Liver (tissue), 9 donors: Measurements from ENCODE around the gene UBALD2. TPM values are rescaled to one million over a fixed set of nuclear protein-coding genes. Genes with fewer than 3 reads are reported as not detected.

Experiments used
- DNase-seq: peaks from one replicate; pipeline ENCODE4 v3.0.0-alpha.2; 2017; ENCODE audit warnings: low spot score
- H3K27ac ChIP-seq, 2 donors: one replicate each; pipeline ENCODE4 v1.7.0; 2013; ENCODE audit warnings: inconsistent platforms in 2 of 2, low read length in 2 of 2, control low read depth in 1 of 2, low read depth in 1 of 2, mild to moderate bottlenecking in 1 of 2
- H3K27me3 ChIP-seq, 4 donors: one replicate each; pipeline versions ENCODE4 v1.6.1 to v1.7.0; 2013; ENCODE audit warnings: low read length in 3 of 4, inconsistent platforms in 1 of 4, mild to moderate bottlenecking in 1 of 4, moderate library complexity in 1 of 4; ENCODE audit not compliant: control insufficient read depth in 4 of 4, insufficient read depth in 4 of 4
- H3K36me3 ChIP-seq, 4 donors: one replicate each; pipeline versions ENCODE4 v1.6.1 to v1.7.0; 2013; ENCODE audit warnings: low read length in 3 of 4, mild to moderate bottlenecking in 3 of 4, low read depth in 1 of 4, moderate library complexity in 1 of 4; ENCODE audit not compliant: control insufficient read depth in 4 of 4, insufficient read depth in 3 of 4
- H3K4me1 ChIP-seq, 4 donors: one replicate each; pipeline versions ENCODE4 v1.6.1 to v1.7.0; 2013; ENCODE audit warnings: low read length in 3 of 4, mild to moderate bottlenecking in 3 of 4, moderate library complexity in 1 of 4; ENCODE audit not compliant: control insufficient read depth in 4 of 4, insufficient read depth in 4 of 4
- H3K4me3 ChIP-seq, 3 donors: one replicate each; pipeline versions ENCODE4 v1.6.1 to v1.7.0; 2013; ENCODE audit warnings: low read length in 3 of 3, control low read depth in 1 of 3, low read depth in 1 of 3, mild to moderate bottlenecking in 1 of 3
- H3K9ac ChIP-seq, 2 donors: one replicate each; pipeline ENCODE4 v1.7.0; 2013; ENCODE audit warnings: low read length in 2 of 2, mild to moderate bottlenecking in 2 of 2, moderate library complexity in 2 of 2, control low read depth in 1 of 2, low read depth in 1 of 2
- H3K9me3 ChIP-seq, 4 donors: one replicate each; pipeline versions ENCODE4 v1.6.1 to v1.7.0; 2013; ENCODE audit warnings: low read length in 3 of 4; ENCODE audit not compliant: control insufficient read depth in 4 of 4
- EGR1 ChIP-seq, 2 donors: IDR thresholded peaks; 2 replicates each; pipeline ENCODE4 v1.6.1; 2016 to 2018; ENCODE audit warnings: antibody characterized with exemption in 2 of 2, low read depth in 2 of 2
- FOXA1 ChIP-seq: IDR thresholded peaks from 2 replicates; pipeline ENCODE4 v1.6.1; 2016; ENCODE audit warnings: antibody characterized with exemption
- FOXA2 ChIP-seq: IDR thresholded peaks from 2 replicates; pipeline ENCODE4 v1.6.1; 2016; ENCODE audit warnings: antibody characterized with exemption
- GABPA ChIP-seq, 2 donors: IDR thresholded peaks in 1 of 2; conservative IDR thresholded peaks in 1 of 2; 2 replicates each; pipeline ENCODE4 v1.6.1; 2016; ENCODE audit warnings: antibody characterized with exemption in 2 of 2, mild to moderate bottlenecking in 1 of 2, moderate library complexity in 1 of 2
- HNF4A ChIP-seq, 2 donors: conservative IDR thresholded peaks; 2 replicates each; pipeline ENCODE4 v1.6.1; 2016; ENCODE audit warnings: antibody characterized with exemption in 2 of 2, mild to moderate bottlenecking in 2 of 2
- HNF4G ChIP-seq: IDR thresholded peaks from 2 replicates; pipeline ENCODE4 v1.6.1; 2016; ENCODE audit warnings: antibody characterized with exemption
- JUND ChIP-seq, 2 donors: IDR thresholded peaks; 2 replicates each; pipeline ENCODE4 v1.6.1; 2016; ENCODE audit warnings: antibody characterized with exemption in 2 of 2
- NR2F2 ChIP-seq: IDR thresholded peaks from 2 replicates; pipeline ENCODE4 v1.6.1; 2016; ENCODE audit warnings: antibody characterized with exemption
- RAD21 ChIP-seq, 2 donors: IDR thresholded peaks; 2 replicates each; pipeline ENCODE4 v1.6.1; 2016; ENCODE audit warnings: antibody characterized with exemption in 2 of 2, mild to moderate bottlenecking in 2 of 2
- RXRA ChIP-seq, 2 donors: IDR thresholded peaks; 2 replicates each; pipeline ENCODE4 v1.6.1; 2017 to 2018; ENCODE audit warnings: antibody characterized with exemption in 2 of 2, mild to moderate bottlenecking in 1 of 2
- SP1 ChIP-seq: IDR thresholded peaks from 2 replicates; pipeline ENCODE4 v1.6.1; 2018; ENCODE audit warnings: antibody characterized with exemption, mild to moderate bottlenecking
- TAF1 ChIP-seq: conservative IDR thresholded peaks from 2 replicates; pipeline ENCODE4 v1.6.1; 2016; ENCODE audit warnings: antibody characterized with exemption, mild to moderate bottlenecking
- YY1 ChIP-seq: IDR thresholded peaks from 2 replicates; pipeline ENCODE4 v1.6.1; 2016; ENCODE audit warnings: antibody characterized with exemption, mild to moderate bottlenecking
- WGBS: extraction: QIAGEN DNeasy Blood & Tissue Kit; methylation state at CpG from one replicate; pipeline ENCODE4 v1.1.7; 2013; 5-methylcytosine and 5-hydroxymethylcytosine counted together
- polyA plus RNA-seq, 2 donors: library from polyadenylated mRNA; stranded (reverse) in 1 of 2; unstranded in 1 of 2; fragments of 200-250 nt in 1 of 2; fragments of >200 nt in 1 of 2; fragmentation: Nextera tagmentation in 1 of 2; extraction: Ambion mirVana in 1 of 2; gene quantifications; one replicate each; pipeline versions ENCODE4 v1.2.1 to v1.2.3, GENCODE V29; 2013 to 2015
- total RNA-seq, 2 donors: library from RNA; depleted of rRNA; stranded (reverse); fragments of >200 nt; gene quantifications; one replicate each; pipeline ENCODE4 v1.2.3, GENCODE V29; 2014
- TF ChIP-seq, protein P1 (sequence below): IDR thresholded peaks from 2 replicates; pipeline ENCODE4 v1.6.1; 2016; ENCODE audit warnings: antibody characterized with exemption, mild to moderate bottlenecking
- TF ChIP-seq, protein P2 (sequence below): IDR thresholded peaks from 2 replicates; pipeline ENCODE4 v1.6.1; 2016; ENCODE audit warnings: antibody characterized with exemption
- TF ChIP-seq, protein P3 (sequence below): IDR thresholded peaks from 2 replicates; pipeline ENCODE4 v1.6.1; 2016; ENCODE audit warnings: antibody characterized with exemption
- TF ChIP-seq, protein P4 (sequence below): IDR thresholded peaks from 2 replicates; pipeline ENCODE4 v1.6.1; 2016; ENCODE audit warnings: antibody characterized with exemption
- TF ChIP-seq, protein P5 (sequence below): fragments of 150-350 bp; IDR thresholded peaks from 2 replicates; pipeline ENCODE4 v1.5.1; 2017; ENCODE audit warnings: improper control_type of control experiment, low read depth, low read length; ENCODE audit not compliant: missing input control
- donor health status: healthy.
- donor health status: healthy.
- donor health status: healthy.
- donor health status: healthy.
- donor health status: healthy.

Gene UBALD2
- total and polyA plus RNA-seq, 4 donors, result 1.4 to 6.5 (median 3.6) TPM

DNA sequence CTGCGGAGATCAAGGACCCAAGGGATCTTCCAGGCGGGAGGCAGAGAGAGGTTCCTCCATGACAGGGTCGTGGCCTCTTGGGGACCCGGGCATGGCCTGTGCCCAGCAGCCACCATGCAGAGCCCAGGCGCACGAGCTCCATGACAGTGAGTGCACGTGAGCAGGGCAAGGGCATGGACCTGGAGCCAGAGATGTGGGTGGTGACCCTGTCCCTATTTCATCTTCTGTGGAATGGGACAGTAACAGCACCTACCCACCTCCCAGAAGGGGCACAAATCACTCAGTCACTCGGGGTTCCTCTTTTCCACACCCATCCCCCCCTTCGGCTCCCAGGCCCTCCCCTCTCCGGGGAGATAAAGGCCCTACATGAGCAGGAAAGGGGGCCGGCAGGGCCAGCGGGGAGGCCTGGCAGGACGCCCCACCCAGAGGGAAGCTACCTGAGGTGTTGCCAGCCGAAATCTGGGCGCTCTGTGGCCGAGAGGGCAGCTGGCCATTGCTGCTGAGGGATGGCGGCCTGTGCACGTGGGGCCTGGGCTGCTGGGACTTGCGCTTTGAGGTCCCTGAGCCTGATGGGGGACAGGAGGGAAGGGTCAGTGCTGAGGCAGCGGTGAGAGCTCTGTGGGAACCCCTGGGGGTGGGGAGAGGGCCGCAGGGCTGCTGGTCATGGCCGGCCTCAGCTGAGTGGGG lies 10.4 kb downstream of the UBALD2 start:
- Histone ChIP-seq H3K9me3 (no peaks in the 10 kb centered on the region), H3K4me1 (peaks cover 7 to 18% (median 14%) of the 10 kb centered on the region in 4 donors), H3K9ac (no peak overlapping the region), H3K36me3 (peaks cover 0 to 1% (median 0%) of the 10 kb centered on the region in 4 donors), H3K27ac (no peak overlapping the region), H3K27me3 (no peaks in the 10 kb centered on the region), H3K4me3 (no peak overlapping the region)
- TF ChIP-seq, protein P1, sequence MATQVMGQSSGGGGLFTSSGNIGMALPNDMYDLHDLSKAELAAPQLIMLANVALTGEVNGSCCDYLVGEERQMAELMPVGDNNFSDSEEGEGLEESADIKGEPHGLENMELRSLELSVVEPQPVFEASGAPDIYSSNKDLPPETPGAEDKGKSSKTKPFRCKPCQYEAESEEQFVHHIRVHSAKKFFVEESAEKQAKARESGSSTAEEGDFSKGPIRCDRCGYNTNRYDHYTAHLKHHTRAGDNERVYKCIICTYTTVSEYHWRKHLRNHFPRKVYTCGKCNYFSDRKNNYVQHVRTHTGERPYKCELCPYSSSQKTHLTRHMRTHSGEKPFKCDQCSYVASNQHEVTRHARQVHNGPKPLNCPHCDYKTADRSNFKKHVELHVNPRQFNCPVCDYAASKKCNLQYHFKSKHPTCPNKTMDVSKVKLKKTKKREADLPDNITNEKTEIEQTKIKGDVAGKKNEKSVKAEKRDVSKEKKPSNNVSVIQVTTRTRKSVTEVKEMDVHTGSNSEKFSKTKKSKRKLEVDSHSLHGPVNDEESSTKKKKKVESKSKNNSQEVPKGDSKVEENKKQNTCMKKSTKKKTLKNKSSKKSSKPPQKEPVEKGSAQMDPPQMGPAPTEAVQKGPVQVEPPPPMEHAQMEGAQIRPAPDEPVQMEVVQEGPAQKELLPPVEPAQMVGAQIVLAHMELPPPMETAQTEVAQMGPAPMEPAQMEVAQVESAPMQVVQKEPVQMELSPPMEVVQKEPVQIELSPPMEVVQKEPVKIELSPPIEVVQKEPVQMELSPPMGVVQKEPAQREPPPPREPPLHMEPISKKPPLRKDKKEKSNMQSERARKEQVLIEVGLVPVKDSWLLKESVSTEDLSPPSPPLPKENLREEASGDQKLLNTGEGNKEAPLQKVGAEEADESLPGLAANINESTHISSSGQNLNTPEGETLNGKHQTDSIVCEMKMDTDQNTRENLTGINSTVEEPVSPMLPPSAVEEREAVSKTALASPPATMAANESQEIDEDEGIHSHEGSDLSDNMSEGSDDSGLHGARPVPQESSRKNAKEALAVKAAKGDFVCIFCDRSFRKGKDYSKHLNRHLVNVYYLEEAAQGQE, result no peak
- WGBS, result 94% methylated on average over 22 of the region's 22 CpGs
- DNase-seq, result no peak

DNA sequence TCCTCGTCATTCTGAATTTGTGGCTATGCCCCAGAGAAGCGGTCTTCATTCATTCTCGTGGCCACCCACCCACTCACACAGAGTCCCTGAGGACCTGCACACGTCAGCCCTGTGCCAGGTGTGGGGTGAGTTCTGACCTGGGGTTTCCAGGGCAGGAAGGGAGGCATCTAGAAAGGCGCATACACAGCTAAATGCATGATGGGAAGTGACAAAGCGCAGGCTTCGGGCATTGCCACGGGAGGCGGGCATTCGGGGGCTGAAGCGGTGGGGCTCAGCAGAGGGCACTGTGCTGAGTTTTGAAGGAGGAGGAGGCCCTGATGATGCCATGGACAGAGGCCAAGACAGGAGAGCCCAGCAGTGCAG lies 10.9 kb downstream of the UBALD2 start:
- DNase-seq, result no peak
- TF ChIP-seq HNF4A (conservative IDR thresholded peaks at IDR 0.05), result no peak
- TF ChIP-seq RAD21 (IDR thresholded peaks at IDR 0.05), result no peak
- no peak for TF ChIP-seq JUND (IDR thresholded peaks at IDR 0.05)
- TF ChIP-seq, protein P2, sequence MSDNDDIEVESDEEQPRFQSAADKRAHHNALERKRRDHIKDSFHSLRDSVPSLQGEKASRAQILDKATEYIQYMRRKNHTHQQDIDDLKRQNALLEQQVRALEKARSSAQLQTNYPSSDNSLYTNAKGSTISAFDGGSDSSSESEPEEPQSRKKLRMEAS, result no peak
- TF ChIP-seq GABPA (IDR thresholded peaks at IDR 0.05 in 1 of 2, conservative IDR thresholded peaks at IDR 0.05 in 1 of 2), result no peak
- no peak for TF ChIP-seq FOXA1
- TF ChIP-seq, protein P3, sequence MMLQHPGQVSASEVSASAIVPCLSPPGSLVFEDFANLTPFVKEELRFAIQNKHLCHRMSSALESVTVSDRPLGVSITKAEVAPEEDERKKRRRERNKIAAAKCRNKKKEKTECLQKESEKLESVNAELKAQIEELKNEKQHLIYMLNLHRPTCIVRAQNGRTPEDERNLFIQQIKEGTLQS, result no peak
- no peak for TF ChIP-seq RXRA (IDR thresholded peaks at IDR 0.05)
- TF ChIP-seq, protein P4, sequence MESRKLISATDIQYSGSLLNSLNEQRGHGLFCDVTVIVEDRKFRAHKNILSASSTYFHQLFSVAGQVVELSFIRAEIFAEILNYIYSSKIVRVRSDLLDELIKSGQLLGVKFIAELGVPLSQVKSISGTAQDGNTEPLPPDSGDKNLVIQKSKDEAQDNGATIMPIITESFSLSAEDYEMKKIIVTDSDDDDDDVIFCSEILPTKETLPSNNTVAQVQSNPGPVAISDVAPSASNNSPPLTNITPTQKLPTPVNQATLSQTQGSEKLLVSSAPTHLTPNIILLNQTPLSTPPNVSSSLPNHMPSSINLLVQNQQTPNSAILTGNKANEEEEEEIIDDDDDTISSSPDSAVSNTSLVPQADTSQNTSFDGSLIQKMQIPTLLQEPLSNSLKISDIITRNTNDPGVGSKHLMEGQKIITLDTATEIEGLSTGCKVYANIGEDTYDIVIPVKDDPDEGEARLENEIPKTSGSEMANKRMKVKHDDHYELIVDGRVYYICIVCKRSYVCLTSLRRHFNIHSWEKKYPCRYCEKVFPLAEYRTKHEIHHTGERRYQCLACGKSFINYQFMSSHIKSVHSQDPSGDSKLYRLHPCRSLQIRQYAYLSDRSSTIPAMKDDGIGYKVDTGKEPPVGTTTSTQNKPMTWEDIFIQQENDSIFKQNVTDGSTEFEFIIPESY, result no peak
- TF ChIP-seq FOXA2, result no peak
- TF ChIP-seq YY1, result no peak
- TF ChIP-seq NR2F2, result no peak
- no peak for TF ChIP-seq SP1
- TF ChIP-seq TAF1, result no peak
- TF ChIP-seq, protein P5, sequence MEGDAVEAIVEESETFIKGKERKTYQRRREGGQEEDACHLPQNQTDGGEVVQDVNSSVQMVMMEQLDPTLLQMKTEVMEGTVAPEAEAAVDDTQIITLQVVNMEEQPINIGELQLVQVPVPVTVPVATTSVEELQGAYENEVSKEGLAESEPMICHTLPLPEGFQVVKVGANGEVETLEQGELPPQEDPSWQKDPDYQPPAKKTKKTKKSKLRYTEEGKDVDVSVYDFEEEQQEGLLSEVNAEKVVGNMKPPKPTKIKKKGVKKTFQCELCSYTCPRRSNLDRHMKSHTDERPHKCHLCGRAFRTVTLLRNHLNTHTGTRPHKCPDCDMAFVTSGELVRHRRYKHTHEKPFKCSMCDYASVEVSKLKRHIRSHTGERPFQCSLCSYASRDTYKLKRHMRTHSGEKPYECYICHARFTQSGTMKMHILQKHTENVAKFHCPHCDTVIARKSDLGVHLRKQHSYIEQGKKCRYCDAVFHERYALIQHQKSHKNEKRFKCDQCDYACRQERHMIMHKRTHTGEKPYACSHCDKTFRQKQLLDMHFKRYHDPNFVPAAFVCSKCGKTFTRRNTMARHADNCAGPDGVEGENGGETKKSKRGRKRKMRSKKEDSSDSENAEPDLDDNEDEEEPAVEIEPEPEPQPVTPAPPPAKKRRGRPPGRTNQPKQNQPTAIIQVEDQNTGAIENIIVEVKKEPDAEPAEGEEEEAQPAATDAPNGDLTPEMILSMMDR, result no peak
- TF ChIP-seq, protein P1, result no peak
- no peak for TF ChIP-seq EGR1 (IDR thresholded peaks at IDR 0.05; ENCODE audit: low read depth in 2 of 2)
- no peak for TF ChIP-seq HNF4G
- WGBS, result 88% methylated on average over 11 of the region's 11 CpGs
- no peak overlapping the region for H3K4me3 ChIP-seq
- peaks cover 0 to 1% (median 0%) of the 10 kb centered on the region in 4 donors for H3K36me3 ChIP-seq
- H3K4me1 ChIP-seq, result peaks cover 7 to 15% (median 10%) of the 10 kb centered on the region in 4 donors
- no peaks in the 10 kb centered on the region for H3K9me3 ChIP-seq
- no peak overlapping the region for H3K27ac ChIP-seq
- no peaks in the 10 kb centered on the region for H3K27me3 ChIP-seq
- no peak overlapping the region for H3K9ac ChIP-seq
